ENCODE measurements around the gene GUCA2B.

DNA sequence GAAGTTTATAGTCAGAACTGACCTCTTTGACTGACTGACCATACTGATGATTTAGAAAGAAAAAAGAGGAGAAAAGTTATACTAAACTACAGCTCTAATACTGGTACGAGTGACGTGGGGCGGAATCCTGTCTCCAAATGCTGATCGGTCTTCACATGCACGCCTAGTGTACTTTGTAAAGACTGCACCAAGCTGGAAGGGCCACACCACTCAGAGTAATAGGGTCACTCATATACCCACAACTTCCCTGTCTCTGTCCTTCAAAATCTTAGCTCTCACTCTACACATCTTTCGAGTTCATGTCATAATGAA is 30.7 kb downstream of the GUCA2B start:
- TF ChIP-seq POLR2A (IDR thresholded peaks at IDR 0.05), result no peak
- TF ChIP-seq CTCF (IDR thresholded peaks at IDR 0.05), result no peak
- no peak for TF ChIP-seq POLR2AphosphoS5 (IDR thresholded peaks at IDR 0.05)

Data from prostate gland (tissue), 2 donors.